ENCODE data around the gene TRIM49D2.
"Not testable (repeated sequence)": the region's sequence is repeated elsewhere in the genome, so short reads cannot be mapped to it uniquely, and the experiment has no call there.

Gene TRIM49D2, protein sequence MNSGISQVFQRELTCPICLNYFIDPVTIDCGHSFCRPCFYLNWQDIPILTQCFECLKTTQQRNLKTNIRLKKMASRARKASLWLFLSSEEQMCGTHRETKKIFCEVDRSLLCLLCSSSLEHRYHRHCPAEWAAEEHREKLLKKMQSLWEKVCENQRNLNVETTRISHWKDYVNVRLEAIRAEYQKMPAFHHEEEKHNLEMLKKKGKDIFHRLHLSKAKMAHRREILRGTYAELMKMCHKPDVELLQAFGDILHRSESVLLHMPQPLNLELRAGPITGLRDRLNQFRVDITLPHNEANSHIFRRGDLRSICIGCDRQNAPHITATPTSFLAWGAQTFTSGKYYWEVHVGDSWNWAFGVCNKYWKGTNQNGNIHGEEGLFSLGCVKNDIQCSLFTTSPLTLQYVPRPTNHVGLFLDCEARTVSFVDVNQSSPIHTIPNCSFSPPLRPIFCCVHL

DNA sequence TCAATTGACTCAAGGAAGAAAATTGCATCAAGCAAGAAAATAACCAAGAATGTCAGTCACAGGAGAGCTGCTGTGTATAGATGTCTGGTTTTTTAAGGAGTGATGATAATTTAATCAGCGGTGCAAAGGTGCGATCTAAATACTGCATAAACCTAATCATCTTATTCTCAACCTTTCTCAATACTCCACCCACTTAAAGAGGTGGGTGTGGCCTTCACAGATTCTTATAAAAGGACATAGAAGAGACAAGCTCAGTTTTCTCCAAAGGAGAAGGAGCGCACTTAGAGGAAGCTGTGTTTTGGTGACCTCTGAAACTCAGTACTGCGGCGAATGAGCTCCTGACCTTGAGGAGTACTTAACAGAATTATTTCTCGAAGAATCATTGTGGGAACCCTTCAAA, at the start of gene TRIM49D2:
Gene TRIM49D2 (plus strand): TSS at position 301 of the 400 bp plus-strand sequence. CDS start 2,698 bp downstream, outside the sequence.
- not testable (repeated sequence) for DNase-seq (ENCODE audit: low read depth, low spot score)

DNA sequence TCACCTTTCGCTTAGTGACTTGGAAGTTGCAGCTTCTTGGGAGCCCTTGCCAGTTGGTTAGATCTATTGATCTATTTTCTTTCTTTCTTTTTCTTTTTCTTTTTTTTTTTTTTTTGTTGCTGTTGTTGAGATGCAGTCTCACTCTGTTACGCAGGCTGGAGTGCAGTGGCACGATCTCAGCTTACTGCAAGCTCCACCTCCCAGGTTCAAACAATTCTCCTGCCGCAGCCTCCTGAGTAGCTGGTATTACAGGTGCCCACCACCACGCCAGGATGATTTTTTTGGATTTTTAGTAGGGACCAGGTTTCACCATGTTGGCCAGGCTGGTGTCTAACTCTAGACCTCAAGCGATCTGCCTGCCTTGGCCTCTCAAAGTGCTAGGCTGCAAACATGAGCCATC, 46.4 kb upstream of the TRIM49D2 start:
- not testable (repeated sequence) for DNase-seq (ENCODE audit: low read depth, low spot score)

DNA sequence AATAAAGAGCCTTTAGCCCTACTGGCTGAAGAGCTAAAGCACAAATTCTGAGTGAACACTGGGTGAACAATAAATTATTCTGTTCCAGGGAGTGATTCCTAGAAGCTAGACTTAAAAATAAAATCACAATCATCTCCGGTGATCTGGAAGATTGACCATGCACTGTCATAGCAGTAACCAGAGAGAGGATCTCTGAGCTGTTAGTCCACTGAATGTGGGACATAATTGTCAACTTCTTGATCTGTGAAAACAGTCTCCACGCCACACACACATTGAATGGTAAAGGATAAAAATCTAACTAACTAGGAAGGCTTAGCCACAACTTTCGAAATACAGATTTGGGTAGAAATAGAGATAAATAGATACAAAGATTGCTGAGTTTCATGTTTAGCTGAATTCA, 30.6 kb upstream of the TRIM49D2 start:
- DNase-seq (ENCODE audit: low read depth, low spot score) = not testable (repeated sequence)

DNA sequence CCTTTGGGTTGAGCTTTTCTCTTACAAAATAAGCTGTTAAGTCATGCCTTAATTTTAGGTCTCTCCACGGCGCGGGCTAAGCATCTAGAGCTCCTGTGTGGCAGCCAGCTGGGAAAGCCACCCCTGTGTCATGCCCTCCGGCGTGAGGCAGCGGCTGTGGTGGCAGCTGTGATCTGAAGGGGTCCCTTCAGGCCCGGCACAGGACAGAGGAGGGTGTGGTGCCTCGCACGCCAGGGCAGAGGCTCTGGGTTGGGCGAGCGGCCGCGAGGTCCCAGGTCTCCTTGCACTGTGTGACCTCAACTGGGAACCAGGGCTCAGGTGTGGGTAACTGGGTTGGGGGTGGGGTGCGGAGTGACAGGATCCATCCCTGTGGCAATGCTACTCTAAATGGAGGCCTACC, 23.1 kb upstream of the TRIM49D2 start:
- DNase-seq (ENCODE audit: low read depth, low spot score) = not testable (repeated sequence)

DNA sequence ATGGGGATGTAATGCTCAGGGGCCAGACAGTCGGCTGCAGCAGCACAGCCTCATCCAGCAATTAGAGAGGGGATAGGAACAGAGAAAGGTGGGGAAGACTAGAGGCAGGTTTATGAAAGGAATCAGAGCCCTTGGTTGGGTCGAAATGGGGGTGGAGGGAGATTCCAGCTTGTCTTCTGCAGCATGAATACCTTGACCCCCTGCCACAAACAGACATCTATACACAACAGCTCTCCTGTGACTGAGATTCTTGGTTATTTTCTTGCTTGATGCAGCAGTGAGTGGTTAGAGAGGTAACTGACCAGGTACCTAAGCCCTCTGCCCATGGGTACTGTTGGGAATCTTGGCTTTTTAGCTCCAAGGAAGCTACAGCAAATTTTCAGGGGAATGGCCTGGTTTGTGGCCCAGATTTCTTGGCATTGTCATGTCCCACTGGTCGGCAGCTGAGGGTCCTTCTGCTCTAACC, 1.6 kb upstream of the TRIM49D2 start, which contains the start of gene TRIM49D1:
Gene TRIM49D1 (minus strand): TSS at position 51 of the 466 bp plus-strand sequence. CDS start 4,535 bp downstream, outside the sequence.
- DNase-seq (ENCODE audit: low read depth, low spot score) = no peak

DNA sequence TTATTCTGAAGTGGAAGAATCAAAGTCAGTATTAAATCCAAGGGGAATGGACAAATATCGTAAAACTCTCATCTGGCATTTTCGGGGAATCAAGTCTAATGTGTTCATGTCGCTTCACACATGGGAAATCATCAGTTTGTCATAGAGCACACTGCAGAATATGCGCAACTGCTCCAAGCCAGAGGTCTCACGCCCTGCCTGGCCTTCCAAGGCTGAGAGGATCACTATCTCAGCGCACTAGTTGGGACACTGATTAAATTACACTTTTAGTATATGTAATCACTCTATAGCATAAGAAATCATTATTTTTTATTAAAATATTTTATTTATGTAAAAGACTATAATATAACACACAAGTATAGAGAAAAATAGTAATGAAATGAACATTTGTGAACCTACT, 37.0 kb downstream of the TRIM49D2 start:
- DNase-seq (ENCODE audit: low read depth, low spot score) = not testable (repeated sequence)

DNA sequence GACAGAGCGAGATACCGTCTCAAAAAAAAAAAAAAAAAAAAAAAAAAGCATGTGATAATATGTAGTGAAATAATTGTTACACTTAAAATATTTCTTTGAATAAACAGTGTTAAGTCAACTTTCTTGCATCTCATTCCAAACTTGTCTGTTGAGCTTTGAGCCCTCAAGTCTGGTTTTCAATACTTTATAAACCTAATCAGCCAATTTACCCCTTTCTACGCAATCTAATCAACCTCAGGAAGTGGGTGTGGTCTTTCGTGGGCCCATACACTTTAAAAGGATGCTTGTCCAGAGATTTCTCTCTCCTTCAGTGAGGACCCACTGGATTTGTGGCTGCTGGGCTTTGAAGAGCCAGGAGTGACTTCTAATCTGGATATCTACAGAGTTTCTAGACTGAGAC, 41.9 kb downstream of the TRIM49D2 start, which contains the start of gene TRIM64:
Gene TRIM64 (plus strand): TSS at position 301 of the 400 bp plus-strand sequence. CDS start 2,467 bp downstream, outside the sequence.
- DNase-seq (ENCODE audit: low read depth, low spot score) = not testable (repeated sequence)
